Fibroblast of pulmonary artery (primary cell): ENCODE measurements around the gene TMEM247.

Experiments
- DNase-seq: peaks from one replicate; pipeline ENCODE4 v3.0.0-alpha.2; 2010; ENCODE audit warnings: low read depth
- H3K4me3 ChIP-seq: replicated peaks from 2 replicates; pipeline ENCODE4 v1.5.1; 2011; ENCODE audit warnings: low read depth, mild to moderate bottlenecking, control low read depth, low read length, moderate library complexity
- CTCF ChIP-seq: IDR thresholded peaks from 2 replicates; pipeline ENCODE4 v1.5.1; 2011; ENCODE audit warnings: mild to moderate bottlenecking, control low read depth, low read length, inconsistent platforms; ENCODE audit errors: missing control alignments

Gene TMEM247

DNA sequence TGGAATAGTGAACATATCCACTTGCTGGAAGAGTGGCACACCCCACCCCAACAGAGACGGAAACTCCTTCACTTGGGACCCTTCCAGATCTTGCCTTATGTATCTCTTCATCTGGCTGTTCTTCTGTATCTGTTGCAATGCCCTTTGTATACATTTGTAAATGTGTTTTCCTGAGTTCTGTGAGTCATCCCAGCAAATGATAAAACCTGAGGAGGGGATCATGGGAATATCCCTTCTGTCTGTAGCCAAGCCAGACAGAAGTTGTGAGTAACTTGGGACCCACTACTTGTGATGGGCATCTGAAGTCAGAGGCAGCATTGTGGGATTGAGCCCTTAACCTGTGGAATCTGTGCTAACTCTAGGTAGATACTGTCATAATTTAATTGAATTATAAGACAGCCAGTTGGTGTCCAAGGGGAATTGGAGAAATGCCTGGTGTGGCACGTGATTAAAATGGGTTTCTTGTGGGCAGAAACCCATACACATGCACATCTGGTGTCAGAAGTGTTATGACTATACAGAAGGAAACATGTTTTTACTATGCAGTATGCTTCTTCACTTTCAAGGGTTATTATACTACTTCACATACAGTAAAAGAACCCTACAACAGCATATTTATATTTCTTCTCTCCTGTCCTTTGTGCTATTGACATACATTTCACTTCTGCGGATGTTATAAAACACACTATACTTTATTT lies 32.3 kb upstream of the TMEM247 start:
- DNase-seq, result peak; percentile 50
- TF ChIP-seq CTCF, result no peak
- H3K4me3 ChIP-seq, result no peak overlapping the region

DNA sequence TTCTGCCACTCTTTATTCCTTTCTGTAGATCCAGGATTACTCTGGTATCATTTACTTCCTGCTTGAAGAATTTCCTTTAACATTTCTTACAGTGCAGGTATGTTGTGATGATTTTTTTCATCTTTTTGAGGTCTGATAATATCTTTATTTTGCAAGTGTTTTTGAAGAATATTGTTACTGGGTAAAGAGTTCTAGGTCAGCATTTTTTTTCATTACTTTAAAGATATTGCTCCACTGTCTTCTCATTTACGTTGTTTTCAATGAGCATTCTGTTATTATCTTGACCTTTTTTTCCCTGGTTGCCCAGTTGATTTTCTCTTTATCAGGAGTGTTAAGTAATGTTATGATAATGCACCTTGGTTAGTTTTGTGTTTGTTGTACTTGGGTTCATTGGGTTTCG lies 31.7 kb upstream of the TMEM247 start:
- DNase-seq, result no peak
- TF ChIP-seq CTCF, result no peak

GRCh38 chr2:46448111-46448510 lies 31.3 kb upstream of the TMEM247 start:
- H3K4me3 ChIP-seq, result no peak overlapping the region
- DNase-seq, result no peak
- TF ChIP-seq CTCF, result no peak

More for the DNA sequence above, 31.7 kb upstream of the TMEM247 start:
- no peak overlapping the region for H3K4me3 ChIP-seq

DNA sequence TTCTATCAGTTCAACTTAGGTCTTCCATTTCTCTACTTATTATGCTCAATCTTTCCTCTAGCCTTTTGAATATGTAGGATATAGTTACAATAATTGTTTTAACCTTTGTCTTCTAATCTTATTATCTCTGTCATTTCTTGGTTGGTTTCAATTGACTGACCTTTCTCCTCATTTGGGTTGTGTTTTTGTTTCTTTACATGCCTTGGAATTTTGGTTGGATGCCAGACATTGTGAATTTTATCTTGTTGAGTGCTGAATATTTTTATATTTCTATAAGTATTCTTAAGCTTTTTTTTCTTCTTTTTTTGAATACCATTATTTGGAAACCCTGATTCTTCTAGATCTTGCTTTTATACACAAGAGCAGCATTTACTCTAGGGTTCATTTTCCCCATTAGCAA lies 30.7 kb upstream of the TMEM247 start:
- TF ChIP-seq CTCF, result no peak
- H3K4me3 ChIP-seq, result no peak overlapping the region
- DNase-seq, result peak; percentile 64

DNA sequence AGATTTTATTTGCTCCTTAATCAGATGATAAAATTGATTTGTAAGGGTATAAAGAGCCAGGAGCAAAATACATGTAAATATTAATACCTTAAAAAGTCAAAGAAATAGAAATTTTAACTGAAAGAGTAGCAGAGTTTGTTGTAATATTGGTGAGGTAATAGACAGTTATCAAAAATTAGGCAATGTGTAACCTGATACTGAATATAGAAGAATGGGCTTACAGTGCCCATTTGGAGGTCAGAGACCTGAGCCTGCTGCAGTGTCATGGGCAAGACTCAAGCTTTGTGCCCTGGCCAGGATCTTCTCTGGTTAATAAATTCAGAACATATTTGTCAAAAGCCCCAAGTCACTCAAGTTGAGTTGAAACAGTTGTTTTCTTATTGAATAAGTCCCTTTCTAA lies 29.7 kb upstream of the TMEM247 start:
- TF ChIP-seq CTCF, result no peak
- DNase-seq, result no peak
- no peak overlapping the region for H3K4me3 ChIP-seq

DNA sequence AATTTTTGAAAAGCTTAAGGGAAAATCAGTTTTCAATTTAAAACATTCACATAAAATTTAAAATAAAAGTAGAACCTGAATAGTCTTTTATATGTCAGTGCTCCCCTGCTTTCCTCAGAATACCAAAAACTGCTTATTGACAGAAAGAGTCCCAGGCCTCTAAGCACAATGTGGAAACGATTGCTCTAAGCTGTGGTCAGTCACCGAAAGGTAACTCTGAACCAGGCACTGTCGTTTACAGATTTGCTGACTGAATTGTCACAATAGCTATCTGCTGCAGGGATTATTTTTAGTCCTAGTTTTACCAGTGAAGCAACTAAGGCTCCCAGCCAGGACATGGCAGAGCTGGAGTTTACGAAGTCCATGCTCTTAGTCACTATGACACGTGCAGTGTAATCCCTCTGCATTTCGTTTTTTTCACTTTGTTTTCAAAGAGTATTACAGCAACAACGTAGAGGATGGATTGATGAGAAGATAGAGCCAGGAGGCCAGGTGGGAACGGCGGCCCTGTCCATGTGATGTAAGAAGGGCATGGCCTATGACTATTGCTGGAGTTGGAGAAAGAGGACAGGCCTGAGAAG lies 28.1 kb upstream of the TMEM247 start:
- no peak for TF ChIP-seq CTCF
- DNase-seq, result peak; percentile 56

DNA sequence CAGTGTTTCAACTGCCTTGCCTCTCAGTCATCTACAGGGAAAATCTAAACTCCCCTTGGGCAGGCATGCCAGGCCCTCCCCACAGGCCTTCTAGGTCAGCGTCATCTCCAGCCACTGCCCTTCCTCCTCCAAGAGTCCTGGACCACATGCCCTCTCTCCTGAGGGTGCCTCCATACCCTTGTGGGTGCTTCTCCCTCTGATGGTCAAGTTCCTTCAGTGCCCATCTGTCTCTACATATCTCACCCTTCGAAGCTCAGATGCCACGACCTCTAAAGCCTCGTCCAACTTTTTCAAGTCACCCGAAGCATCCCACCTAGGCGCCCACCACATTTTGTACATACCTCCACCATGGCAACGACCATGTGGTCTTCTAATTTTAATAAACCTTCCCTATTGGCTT lies 22.6 kb upstream of the TMEM247 start:
- H3K4me3 ChIP-seq, result no peak overlapping the region
- no peak for TF ChIP-seq CTCF
- DNase-seq, result no peak

More for the DNA sequence above, 28.1 kb upstream of the TMEM247 start:
- H3K4me3 ChIP-seq, result no peak overlapping the region
